HEK293 (cell line): ENCODE measurements around the gene NELL1.

ENCODE experiments used
- KLF16 ChIP-seq: fragments of 450-650 bp; formaldehyde crosslinking; IDR thresholded peaks from 2 replicates; pipeline ENCODE4 v1.5.1; 2017; ENCODE audit warnings: missing biosample characterization, missing genetic modification characterization
- RBAK ChIP-seq: fragments of 450-650 bp; formaldehyde crosslinking; IDR thresholded peaks from 2 replicates; pipeline ENCODE4 v1.5.1; 2016; ENCODE audit warnings: missing biosample characterization, missing genetic modification characterization
- ZBTB20 ChIP-seq: fragments of 450-650 bp; formaldehyde crosslinking; IDR thresholded peaks from 2 replicates; pipeline ENCODE4 v1.5.1; 2016; ENCODE audit warnings: missing biosample characterization, missing genetic modification characterization
- ZFHX2 ChIP-seq: fragments of 450-650 bp; formaldehyde crosslinking; conservative IDR thresholded peaks from 2 replicates; pipeline ENCODE4 v1.5.1; 2016; ENCODE audit warnings: missing biosample characterization, missing genetic modification characterization
- ZNF121 ChIP-seq: fragments of 450-650 bp; formaldehyde crosslinking; IDR thresholded peaks from 2 replicates; pipeline ENCODE4 v1.5.1; 2016; ENCODE audit warnings: missing biosample characterization, missing genetic modification characterization
- ZNF140 ChIP-seq: fragments of 450-650 bp; formaldehyde crosslinking; IDR thresholded peaks from 2 replicates; pipeline ENCODE4 v1.5.1; 2016; ENCODE audit warnings: missing biosample characterization, missing genetic modification characterization
- ZNF37A ChIP-seq: fragments of 450-650 bp; IDR thresholded peaks from 2 replicates; pipeline ENCODE4 v1.5.1; 2018; ENCODE audit warnings: missing biosample characterization, missing genetic modification characterization
- ZSCAN30 ChIP-seq: fragments of 450-650 bp; IDR thresholded peaks from 2 replicates; pipeline ENCODE4 v1.5.1; 2018; ENCODE audit warnings: missing biosample characterization, mild to moderate bottlenecking, missing genetic modification characterization, moderate library complexity
- TF ChIP-seq, protein P1 (sequence below): IDR thresholded peaks from 2 replicates; pipeline ENCODE4 v1.6.1; 2011; ENCODE audit warnings: mild to moderate bottlenecking, low read depth, low read length, borderline replicate concordance
- TF ChIP-seq, protein P2 (sequence below): fragments of 450-650 bp; formaldehyde crosslinking; IDR thresholded peaks from 2 replicates; pipeline ENCODE4 v1.5.1; 2016; ENCODE audit warnings: missing biosample characterization, missing genetic modification characterization
- TF ChIP-seq, protein P3 (sequence below): fragments of 450-650 bp; formaldehyde crosslinking; IDR thresholded peaks from 2 replicates; pipeline ENCODE4 v1.5.1; 2016; ENCODE audit warnings: missing biosample characterization, missing genetic modification characterization, low read depth
- TF ChIP-seq, protein P4 (sequence below): fragments of 450-650 bp; formaldehyde crosslinking; IDR thresholded peaks from 2 replicates; pipeline ENCODE4 v1.5.1; 2016; ENCODE audit warnings: missing biosample characterization, missing genetic modification characterization
- TF ChIP-seq, protein P5 (sequence below): fragments of 450-650 bp; formaldehyde crosslinking; IDR thresholded peaks from 2 replicates; pipeline ENCODE4 v1.5.1; 2016; ENCODE audit warnings: missing biosample characterization, missing genetic modification characterization
- TF ChIP-seq, protein P6 (sequence below): fragments of 450-650 bp; formaldehyde crosslinking; IDR thresholded peaks from 2 replicates; pipeline ENCODE4 v1.5.1; 2016; ENCODE audit warnings: missing biosample characterization, missing genetic modification characterization

DNA sequence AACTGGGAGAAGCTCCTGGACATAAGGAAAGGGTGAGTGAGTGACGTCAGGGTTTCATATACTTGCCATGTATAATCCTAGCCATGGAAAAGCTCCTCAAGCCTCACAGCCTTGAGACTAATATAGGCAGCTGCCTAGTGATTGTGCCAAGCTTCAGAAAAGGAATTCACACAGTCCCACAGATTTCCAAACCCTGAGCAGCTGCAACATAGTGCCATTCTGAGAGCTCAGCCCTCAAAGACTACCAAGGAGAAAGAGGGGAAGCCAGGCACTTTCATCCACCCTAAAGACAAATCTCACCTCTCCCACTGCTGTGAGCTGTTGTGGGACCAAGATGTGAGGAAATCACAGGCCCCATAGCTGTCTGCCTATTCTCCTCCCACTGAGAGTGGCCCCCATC, 815.6 kb downstream of the NELL1 start:
- TF ChIP-seq ZSCAN30 (tag by site-specific recombination) = no peak
- TF ChIP-seq, protein P1, sequence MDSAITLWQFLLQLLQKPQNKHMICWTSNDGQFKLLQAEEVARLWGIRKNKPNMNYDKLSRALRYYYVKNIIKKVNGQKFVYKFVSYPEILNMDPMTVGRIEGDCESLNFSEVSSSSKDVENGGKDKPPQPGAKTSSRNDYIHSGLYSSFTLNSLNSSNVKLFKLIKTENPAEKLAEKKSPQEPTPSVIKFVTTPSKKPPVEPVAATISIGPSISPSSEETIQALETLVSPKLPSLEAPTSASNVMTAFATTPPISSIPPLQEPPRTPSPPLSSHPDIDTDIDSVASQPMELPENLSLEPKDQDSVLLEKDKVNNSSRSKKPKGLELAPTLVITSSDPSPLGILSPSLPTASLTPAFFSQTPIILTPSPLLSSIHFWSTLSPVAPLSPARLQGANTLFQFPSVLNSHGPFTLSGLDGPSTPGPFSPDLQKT = no peak
- no peak for TF ChIP-seq ZFHX2 (tag by site-specific recombination)
- TF ChIP-seq, protein P2, sequence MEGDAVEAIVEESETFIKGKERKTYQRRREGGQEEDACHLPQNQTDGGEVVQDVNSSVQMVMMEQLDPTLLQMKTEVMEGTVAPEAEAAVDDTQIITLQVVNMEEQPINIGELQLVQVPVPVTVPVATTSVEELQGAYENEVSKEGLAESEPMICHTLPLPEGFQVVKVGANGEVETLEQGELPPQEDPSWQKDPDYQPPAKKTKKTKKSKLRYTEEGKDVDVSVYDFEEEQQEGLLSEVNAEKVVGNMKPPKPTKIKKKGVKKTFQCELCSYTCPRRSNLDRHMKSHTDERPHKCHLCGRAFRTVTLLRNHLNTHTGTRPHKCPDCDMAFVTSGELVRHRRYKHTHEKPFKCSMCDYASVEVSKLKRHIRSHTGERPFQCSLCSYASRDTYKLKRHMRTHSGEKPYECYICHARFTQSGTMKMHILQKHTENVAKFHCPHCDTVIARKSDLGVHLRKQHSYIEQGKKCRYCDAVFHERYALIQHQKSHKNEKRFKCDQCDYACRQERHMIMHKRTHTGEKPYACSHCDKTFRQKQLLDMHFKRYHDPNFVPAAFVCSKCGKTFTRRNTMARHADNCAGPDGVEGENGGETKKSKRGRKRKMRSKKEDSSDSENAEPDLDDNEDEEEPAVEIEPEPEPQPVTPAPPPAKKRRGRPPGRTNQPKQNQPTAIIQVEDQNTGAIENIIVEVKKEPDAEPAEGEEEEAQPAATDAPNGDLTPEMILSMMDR = no peak
- no peak for TF ChIP-seq ZNF140 (tag by site-specific recombination)
- no peak for TF ChIP-seq ZNF37A
- no peak for TF ChIP-seq ZNF121 (tag by site-specific recombination)
- TF ChIP-seq, protein P3, sequence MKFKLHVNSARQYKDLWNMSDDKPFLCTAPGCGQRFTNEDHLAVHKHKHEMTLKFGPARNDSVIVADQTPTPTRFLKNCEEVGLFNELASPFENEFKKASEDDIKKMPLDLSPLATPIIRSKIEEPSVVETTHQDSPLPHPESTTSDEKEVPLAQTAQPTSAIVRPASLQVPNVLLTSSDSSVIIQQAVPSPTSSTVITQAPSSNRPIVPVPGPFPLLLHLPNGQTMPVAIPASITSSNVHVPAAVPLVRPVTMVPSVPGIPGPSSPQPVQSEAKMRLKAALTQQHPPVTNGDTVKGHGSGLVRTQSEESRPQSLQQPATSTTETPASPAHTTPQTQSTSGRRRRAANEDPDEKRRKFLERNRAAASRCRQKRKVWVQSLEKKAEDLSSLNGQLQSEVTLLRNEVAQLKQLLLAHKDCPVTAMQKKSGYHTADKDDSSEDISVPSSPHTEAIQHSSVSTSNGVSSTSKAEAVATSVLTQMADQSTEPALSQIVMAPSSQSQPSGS (tag by site-specific recombination) = no peak
- TF ChIP-seq, protein P4, sequence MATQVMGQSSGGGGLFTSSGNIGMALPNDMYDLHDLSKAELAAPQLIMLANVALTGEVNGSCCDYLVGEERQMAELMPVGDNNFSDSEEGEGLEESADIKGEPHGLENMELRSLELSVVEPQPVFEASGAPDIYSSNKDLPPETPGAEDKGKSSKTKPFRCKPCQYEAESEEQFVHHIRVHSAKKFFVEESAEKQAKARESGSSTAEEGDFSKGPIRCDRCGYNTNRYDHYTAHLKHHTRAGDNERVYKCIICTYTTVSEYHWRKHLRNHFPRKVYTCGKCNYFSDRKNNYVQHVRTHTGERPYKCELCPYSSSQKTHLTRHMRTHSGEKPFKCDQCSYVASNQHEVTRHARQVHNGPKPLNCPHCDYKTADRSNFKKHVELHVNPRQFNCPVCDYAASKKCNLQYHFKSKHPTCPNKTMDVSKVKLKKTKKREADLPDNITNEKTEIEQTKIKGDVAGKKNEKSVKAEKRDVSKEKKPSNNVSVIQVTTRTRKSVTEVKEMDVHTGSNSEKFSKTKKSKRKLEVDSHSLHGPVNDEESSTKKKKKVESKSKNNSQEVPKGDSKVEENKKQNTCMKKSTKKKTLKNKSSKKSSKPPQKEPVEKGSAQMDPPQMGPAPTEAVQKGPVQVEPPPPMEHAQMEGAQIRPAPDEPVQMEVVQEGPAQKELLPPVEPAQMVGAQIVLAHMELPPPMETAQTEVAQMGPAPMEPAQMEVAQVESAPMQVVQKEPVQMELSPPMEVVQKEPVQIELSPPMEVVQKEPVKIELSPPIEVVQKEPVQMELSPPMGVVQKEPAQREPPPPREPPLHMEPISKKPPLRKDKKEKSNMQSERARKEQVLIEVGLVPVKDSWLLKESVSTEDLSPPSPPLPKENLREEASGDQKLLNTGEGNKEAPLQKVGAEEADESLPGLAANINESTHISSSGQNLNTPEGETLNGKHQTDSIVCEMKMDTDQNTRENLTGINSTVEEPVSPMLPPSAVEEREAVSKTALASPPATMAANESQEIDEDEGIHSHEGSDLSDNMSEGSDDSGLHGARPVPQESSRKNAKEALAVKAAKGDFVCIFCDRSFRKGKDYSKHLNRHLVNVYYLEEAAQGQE (tag by site-specific recombination) = no peak
- no peak for TF ChIP-seq KLF16 (tag by site-specific recombination)
- TF ChIP-seq, protein P5, sequence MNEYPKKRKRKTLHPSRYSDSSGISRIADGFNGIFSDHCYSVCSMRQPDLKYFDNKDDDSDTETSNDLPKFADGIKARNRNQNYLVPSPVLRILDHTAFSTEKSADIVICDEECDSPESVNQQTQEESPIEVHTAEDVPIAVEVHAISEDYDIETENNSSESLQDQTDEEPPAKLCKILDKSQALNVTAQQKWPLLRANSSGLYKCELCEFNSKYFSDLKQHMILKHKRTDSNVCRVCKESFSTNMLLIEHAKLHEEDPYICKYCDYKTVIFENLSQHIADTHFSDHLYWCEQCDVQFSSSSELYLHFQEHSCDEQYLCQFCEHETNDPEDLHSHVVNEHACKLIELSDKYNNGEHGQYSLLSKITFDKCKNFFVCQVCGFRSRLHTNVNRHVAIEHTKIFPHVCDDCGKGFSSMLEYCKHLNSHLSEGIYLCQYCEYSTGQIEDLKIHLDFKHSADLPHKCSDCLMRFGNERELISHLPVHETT (tag by site-specific recombination) = no peak
- TF ChIP-seq RBAK (tag by site-specific recombination) = no peak
- no peak for TF ChIP-seq ZBTB20 (tag by site-specific recombination)
- TF ChIP-seq, protein P6, sequence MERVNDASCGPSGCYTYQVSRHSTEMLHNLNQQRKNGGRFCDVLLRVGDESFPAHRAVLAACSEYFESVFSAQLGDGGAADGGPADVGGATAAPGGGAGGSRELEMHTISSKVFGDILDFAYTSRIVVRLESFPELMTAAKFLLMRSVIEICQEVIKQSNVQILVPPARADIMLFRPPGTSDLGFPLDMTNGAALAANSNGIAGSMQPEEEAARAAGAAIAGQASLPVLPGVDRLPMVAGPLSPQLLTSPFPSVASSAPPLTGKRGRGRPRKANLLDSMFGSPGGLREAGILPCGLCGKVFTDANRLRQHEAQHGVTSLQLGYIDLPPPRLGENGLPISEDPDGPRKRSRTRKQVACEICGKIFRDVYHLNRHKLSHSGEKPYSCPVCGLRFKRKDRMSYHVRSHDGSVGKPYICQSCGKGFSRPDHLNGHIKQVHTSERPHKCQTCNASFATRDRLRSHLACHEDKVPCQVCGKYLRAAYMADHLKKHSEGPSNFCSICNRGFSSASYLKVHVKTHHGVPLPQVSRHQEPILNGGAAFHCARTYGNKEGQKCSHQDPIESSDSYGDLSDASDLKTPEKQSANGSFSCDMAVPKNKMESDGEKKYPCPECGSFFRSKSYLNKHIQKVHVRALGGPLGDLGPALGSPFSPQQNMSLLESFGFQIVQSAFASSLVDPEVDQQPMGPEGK = no peak
